ENCODE results near the gene ETFBKMT. TPM values are rescaled to one million over a fixed set of nuclear protein-coding genes. Genes with fewer than 3 reads are reported as not detected.
A peak's percentile ranks its signal among the peaks of the same experiment; 100 is the strongest.

ETFBKMT gene
- total and polyA plus RNA-seq, 2 donors (not counting 1 experiment from before 2014, with no cell fraction given), result 2.8 to 6.1 TPM

DNA sequence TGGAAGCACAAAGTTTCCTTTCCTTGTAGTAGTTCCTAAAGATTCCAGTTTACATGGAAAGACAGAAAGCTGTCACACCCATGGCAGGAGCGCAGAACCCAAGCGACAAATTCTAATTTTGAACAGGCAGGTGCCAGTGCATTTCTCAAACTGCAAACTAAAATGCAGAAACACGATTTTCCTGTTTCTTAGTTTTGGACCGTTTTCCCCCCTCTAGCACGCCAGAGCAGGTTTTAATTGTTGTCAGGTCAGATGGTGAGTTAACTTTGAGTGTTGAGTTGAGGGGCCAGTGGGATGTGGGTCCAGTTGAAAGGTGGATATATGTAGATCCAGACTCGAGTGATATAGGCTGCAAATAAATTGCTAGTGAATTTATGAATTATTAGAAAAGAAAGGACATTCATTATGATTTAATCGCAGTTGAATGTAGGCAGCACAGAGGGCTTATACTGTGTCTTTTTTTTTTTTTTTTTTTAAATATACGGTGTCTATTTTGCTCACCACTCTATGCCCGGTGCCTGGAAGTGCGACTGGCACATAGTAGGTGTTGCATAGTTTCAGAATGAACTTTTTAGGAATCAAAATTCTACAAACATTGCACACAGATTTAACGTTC, 909 bp upstream of the ETFBKMT start:
- no peak for DNase-seq (ENCODE audit: low read depth in 2 of 2)
- peak overlapping the region; percentile 73 for H3K4me2 ChIP-seq (ENCODE audit: extremely low read depth, insufficient read depth, low read length)
- H3K79me2 ChIP-seq (ENCODE audit: control insufficient read depth, insufficient read depth, low read length), result no peaks in the 10 kb centered on the region
- peak overlapping the region; percentile 93 for H2AFZ ChIP-seq (ENCODE audit: low read length)
- H4K20me1 ChIP-seq (ENCODE audit: control insufficient read depth, extremely low read depth, insufficient read depth, low read length), result no peaks in the 10 kb centered on the region
- H3K36me3 ChIP-seq (ENCODE audit: control insufficient read depth, insufficient read depth, low read length), result no peaks in the 10 kb centered on the region
- no peaks in the 10 kb centered on the region for H3K27me3 ChIP-seq (ENCODE audit: control insufficient read depth, insufficient read depth, low read length)
- no peak for TF ChIP-seq EZH2 (IDR thresholded peaks at IDR 0.05; ENCODE audit: low read length, missing control alignments)
- TF ChIP-seq, protein P1, sequence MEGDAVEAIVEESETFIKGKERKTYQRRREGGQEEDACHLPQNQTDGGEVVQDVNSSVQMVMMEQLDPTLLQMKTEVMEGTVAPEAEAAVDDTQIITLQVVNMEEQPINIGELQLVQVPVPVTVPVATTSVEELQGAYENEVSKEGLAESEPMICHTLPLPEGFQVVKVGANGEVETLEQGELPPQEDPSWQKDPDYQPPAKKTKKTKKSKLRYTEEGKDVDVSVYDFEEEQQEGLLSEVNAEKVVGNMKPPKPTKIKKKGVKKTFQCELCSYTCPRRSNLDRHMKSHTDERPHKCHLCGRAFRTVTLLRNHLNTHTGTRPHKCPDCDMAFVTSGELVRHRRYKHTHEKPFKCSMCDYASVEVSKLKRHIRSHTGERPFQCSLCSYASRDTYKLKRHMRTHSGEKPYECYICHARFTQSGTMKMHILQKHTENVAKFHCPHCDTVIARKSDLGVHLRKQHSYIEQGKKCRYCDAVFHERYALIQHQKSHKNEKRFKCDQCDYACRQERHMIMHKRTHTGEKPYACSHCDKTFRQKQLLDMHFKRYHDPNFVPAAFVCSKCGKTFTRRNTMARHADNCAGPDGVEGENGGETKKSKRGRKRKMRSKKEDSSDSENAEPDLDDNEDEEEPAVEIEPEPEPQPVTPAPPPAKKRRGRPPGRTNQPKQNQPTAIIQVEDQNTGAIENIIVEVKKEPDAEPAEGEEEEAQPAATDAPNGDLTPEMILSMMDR (conservative IDR thresholded peaks at IDR 0.05 in 1 of 2, IDR thresholded peaks at IDR 0.05 in 1 of 2; ENCODE audit: low read depth in 1 of 2, low read length in 2 of 2), result no peak
- H3K9me3 ChIP-seq (ENCODE audit: control insufficient read depth, insufficient read depth, low read depth, low read length), result no peaks in the 10 kb centered on the region
- H3K27ac ChIP-seq (ENCODE audit: insufficient read depth, low read length), result peak overlapping the region; percentile 94
- H3K4me1 ChIP-seq (ENCODE audit: control insufficient read depth, extremely low read depth, insufficient read depth, low read length), result no peaks in the 10 kb centered on the region
- H3K4me3 ChIP-seq (replicated peaks in 1 of 4; ENCODE audit: control extremely low read depth in 1 of 4, insufficient read depth in 1 of 4, low read depth in 3 of 4, low read length in 4 of 4), result peak overlapping the region; percentile 91 to 100 (median 94)
- peak overlapping the region; percentile 86 for H3K9ac ChIP-seq (ENCODE audit: insufficient read depth, low read length)

GRCh38 chr12:31662176-31662849, 2.8 kb downstream of the ETFBKMT start:
- Histone ChIP-seq H3K27ac (ENCODE audit: insufficient read depth, low read length) (no peak overlapping the region), H3K27me3 (ENCODE audit: control insufficient read depth, insufficient read depth, low read length) (no peaks in the 10 kb centered on the region)
- TF ChIP-seq EZH2 (IDR thresholded peaks at IDR 0.05; ENCODE audit: low read length, missing control alignments), result no peak
- TF ChIP-seq, protein P1 (conservative IDR thresholded peaks at IDR 0.05 in 1 of 2, IDR thresholded peaks at IDR 0.05 in 1 of 2; ENCODE audit: low read depth in 1 of 2, low read length in 2 of 2), result no peak

GRCh38 chr12:31663576-31663975, 4.1 kb downstream of the ETFBKMT start:
- H4K20me1 ChIP-seq (ENCODE audit: control insufficient read depth, extremely low read depth, insufficient read depth, low read length), result no peaks in the 10 kb centered on the region
- H3K36me3 ChIP-seq (ENCODE audit: control insufficient read depth, insufficient read depth, low read length), result no peaks in the 10 kb centered on the region
- H3K9me3 ChIP-seq (ENCODE audit: control insufficient read depth, insufficient read depth, low read depth, low read length), result no peaks in the 10 kb centered on the region
- H3K79me2 ChIP-seq (ENCODE audit: control insufficient read depth, insufficient read depth, low read length), result no peaks in the 10 kb centered on the region
- no peak overlapping the region for H3K4me2 ChIP-seq (ENCODE audit: extremely low read depth, insufficient read depth, low read length)
- H3K27ac ChIP-seq (ENCODE audit: insufficient read depth, low read length), result no peak overlapping the region
- no peak for DNase-seq (ENCODE audit: low read depth in 2 of 2)
- no peak overlapping the region for H3K4me3 ChIP-seq (replicated peaks in 1 of 4; ENCODE audit: control extremely low read depth in 1 of 4, insufficient read depth in 1 of 4, low read depth in 3 of 4, low read length in 4 of 4)
- no peak overlapping the region for H3K9ac ChIP-seq (ENCODE audit: insufficient read depth, low read length)
- TF ChIP-seq EZH2 (IDR thresholded peaks at IDR 0.05; ENCODE audit: low read length, missing control alignments), result no peak
- TF ChIP-seq, protein P1 (conservative IDR thresholded peaks at IDR 0.05 in 1 of 2, IDR thresholded peaks at IDR 0.05 in 1 of 2; ENCODE audit: low read depth in 1 of 2, low read length in 2 of 2), result no peak
- no peak overlapping the region for H2AFZ ChIP-seq (ENCODE audit: low read length)
- H3K27me3 ChIP-seq (ENCODE audit: control insufficient read depth, insufficient read depth, low read length), result no peaks in the 10 kb centered on the region
- no peaks in the 10 kb centered on the region for H3K4me1 ChIP-seq (ENCODE audit: control insufficient read depth, extremely low read depth, insufficient read depth, low read length)

More at GRCh38 chr12:31662176-31662849, 2.8 kb downstream of the ETFBKMT start:
- Histone ChIP-seq H4K20me1 (ENCODE audit: control insufficient read depth, extremely low read depth, insufficient read depth, low read length) (no peaks in the 10 kb centered on the region), H3K4me1 (ENCODE audit: control insufficient read depth, extremely low read depth, insufficient read depth, low read length) (no peaks in the 10 kb centered on the region), H3K9me3 (ENCODE audit: control insufficient read depth, insufficient read depth, low read depth, low read length) (no peaks in the 10 kb centered on the region), H3K4me3 (replicated peaks in 1 of 4; ENCODE audit: control extremely low read depth in 1 of 4, insufficient read depth in 1 of 4, low read depth in 3 of 4, low read length in 4 of 4) (no peak overlapping the region), H3K79me2 (ENCODE audit: control insufficient read depth, insufficient read depth, low read length) (no peaks in the 10 kb centered on the region), H3K4me2 (ENCODE audit: extremely low read depth, insufficient read depth, low read length) (no peak overlapping the region), H3K36me3 (ENCODE audit: control insufficient read depth, insufficient read depth, low read length) (no peaks in the 10 kb centered on the region), H3K9ac (ENCODE audit: insufficient read depth, low read length) (no peak overlapping the region), H2AFZ (ENCODE audit: low read length) (no peak overlapping the region)
- no peak for DNase-seq (ENCODE audit: low read depth in 2 of 2)

Data from fibroblast of lung (primary cell).